Hepatocyte (in vitro differentiated cells): Measurements from ENCODE around the gene WDR1.

Source experiments
- EZH2phosphoT487 ChIP-seq: fragments of 200-600 bp; sonication (generic); IDR thresholded peaks from one replicate; pipeline ENCODE4 v1.6.1; 2018; ENCODE audit warnings: antibody characterized with exemption, mild to moderate bottlenecking, low read depth, moderate library complexity; ENCODE audit not compliant: unreplicated experiment, severe bottlenecking
- TF ChIP-seq, protein P1 (sequence below): fragments of 200-600 bp; sonication (generic); IDR thresholded peaks from 2 replicates; pipeline ENCODE4 v1.5.1; 2016; ENCODE audit warnings: antibody characterized with exemption, mild to moderate bottlenecking; ENCODE audit not compliant: poor library complexity

DNA sequence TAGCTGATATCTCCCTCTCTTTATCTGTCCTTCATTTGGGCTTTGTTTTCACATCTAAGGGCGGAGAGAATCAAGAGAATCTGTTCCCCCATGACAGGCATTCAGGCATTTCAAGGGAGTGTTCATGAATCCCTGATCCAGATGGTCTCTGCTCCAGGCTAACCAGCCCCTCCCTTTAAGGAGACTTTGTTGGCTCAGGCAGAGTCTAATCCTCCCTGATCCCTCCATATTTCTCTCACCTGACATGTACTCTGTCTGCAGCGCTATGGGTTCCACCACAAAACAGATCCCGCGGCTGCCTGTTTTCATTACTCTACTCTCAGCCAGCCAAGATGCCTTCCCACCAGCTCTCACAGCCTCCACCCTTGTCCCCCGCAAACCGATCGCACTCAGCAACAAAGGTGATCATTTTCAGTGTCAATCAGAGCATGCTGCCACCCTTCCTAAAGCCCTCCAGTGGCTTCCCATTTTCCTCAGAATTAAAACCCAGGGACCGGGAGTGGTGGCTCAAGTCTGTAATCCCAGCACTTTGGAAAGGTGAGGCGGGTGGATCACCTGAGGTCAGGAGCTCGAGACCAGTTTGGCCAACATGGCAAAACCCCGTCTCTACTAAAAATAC is 65.0 kb downstream of the WDR1 start:
- TF ChIP-seq, protein P1, sequence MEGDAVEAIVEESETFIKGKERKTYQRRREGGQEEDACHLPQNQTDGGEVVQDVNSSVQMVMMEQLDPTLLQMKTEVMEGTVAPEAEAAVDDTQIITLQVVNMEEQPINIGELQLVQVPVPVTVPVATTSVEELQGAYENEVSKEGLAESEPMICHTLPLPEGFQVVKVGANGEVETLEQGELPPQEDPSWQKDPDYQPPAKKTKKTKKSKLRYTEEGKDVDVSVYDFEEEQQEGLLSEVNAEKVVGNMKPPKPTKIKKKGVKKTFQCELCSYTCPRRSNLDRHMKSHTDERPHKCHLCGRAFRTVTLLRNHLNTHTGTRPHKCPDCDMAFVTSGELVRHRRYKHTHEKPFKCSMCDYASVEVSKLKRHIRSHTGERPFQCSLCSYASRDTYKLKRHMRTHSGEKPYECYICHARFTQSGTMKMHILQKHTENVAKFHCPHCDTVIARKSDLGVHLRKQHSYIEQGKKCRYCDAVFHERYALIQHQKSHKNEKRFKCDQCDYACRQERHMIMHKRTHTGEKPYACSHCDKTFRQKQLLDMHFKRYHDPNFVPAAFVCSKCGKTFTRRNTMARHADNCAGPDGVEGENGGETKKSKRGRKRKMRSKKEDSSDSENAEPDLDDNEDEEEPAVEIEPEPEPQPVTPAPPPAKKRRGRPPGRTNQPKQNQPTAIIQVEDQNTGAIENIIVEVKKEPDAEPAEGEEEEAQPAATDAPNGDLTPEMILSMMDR: no peak
- TF ChIP-seq EZH2phosphoT487: no peak
